GM12878 (cell line): ENCODE data around the gene SPATA19. TPM values are rescaled to one million over a fixed set of nuclear protein-coding genes. Genes with fewer than 3 reads are reported as not detected.

ENCODE experiments used
- ATAC-seq: fragments of 200-7000 bp; cut with Tn5 transposase; 3 replicates; pipeline ENCODE4 v1.9.1; 2020; ENCODE audit warnings: mild to moderate bottlenecking, moderate library complexity
- BruUV-seq: library from RNA; stranded (reverse); fragments of 400-500 nt; replicated peaks from 2 replicates; lab custom pipeline; 2021; lab: Mats Ljungman, UMichigan
- CTCF ChIA-PET: fragments of 300-600 bp; sonication (Branson Sonifier 250); formaldehyde crosslinking; extraction: SDS; loops from one replicate; lab custom pipeline; 2021; ENCODE audit warnings: inconsistent platforms; lab: Yijun Ruan, JAX
- POLR2A ChIA-PET: fragments of 350-600 bp; formaldehyde crosslinking; extraction: SDS; loops from one replicate; lab custom pipeline; 2021; ENCODE audit warnings: inconsistent platforms; lab: Charles Lee
- RAD21 ChIA-PET: fragments of 300-600 bp; sonication (Branson Sonifier 250); formaldehyde crosslinking; loops from one replicate; lab custom pipeline; 2023; ENCODE audit warnings: antibody characterized with exemption; ENCODE audit not compliant: unreplicated experiment; lab: Charles Lee
- SMC1A ChIA-PET: fragments of 300-600 bp; sonication (Branson Sonifier 250); formaldehyde crosslinking; loops from one replicate; lab custom pipeline; 2023; ENCODE audit not compliant: unreplicated experiment, uncharacterized antibody; lab: Charles Lee
- DNase-seq: peaks from one replicate; pipeline ENCODE4 v3.0.0-alpha.2; 2011; ENCODE audit warnings: low read depth, low spot score
- FAIRE-seq: peaks from 3 replicates; lab custom pipeline; 2011; peaks lifted over from hg19 to GRCh38; lab: Jason Lieb, UNC
- H2AFZ ChIP-seq: 2 replicates; pipeline ENCODE4 v1.6.0; 2011; ENCODE audit warnings: low read depth, low read length, control low read depth; ENCODE audit not compliant: control insufficient read depth
- H3K27ac ChIP-seq: 2 replicates; pipeline ENCODE4 v1.5.1; 2011; ENCODE audit warnings: control low read depth; ENCODE audit not compliant: control insufficient read depth, insufficient read depth
- H3K27me3 ChIP-seq, 2 experiments: replicated peaks in 1 of 2; 2 replicates each; pipeline versions ENCODE4 v1.6.0 to v1.6.1; 2011; ENCODE audit warnings: low read length in 1 of 2; ENCODE audit not compliant: control insufficient read depth in 2 of 2, insufficient read depth in 2 of 2
- H3K36me3 ChIP-seq, 2 experiments: 2 replicates each; pipeline ENCODE4 v1.5.1; 2011; ENCODE audit warnings: low read length in 1 of 2; ENCODE audit not compliant: control insufficient read depth in 2 of 2, insufficient read depth in 2 of 2
- H3K4me1 ChIP-seq: 2 replicates; pipeline ENCODE4 v1.6.1; 2011; ENCODE audit warnings: mild to moderate bottlenecking, low read length, moderate library complexity, mixed read lengths; ENCODE audit not compliant: control insufficient read depth, insufficient read depth
- H3K4me2 ChIP-seq: 2 replicates; pipeline ENCODE4 v1.6.0; 2011; ENCODE audit warnings: control low read depth; ENCODE audit not compliant: control insufficient read depth, insufficient read depth
- H3K4me3 ChIP-seq: fragments of 200-600 bp; sonication (generic); 2 replicates; pipeline ENCODE4 v1.5.1; 2016
- H3K79me2 ChIP-seq: 2 replicates; pipeline ENCODE4 v1.6.0; 2011; ENCODE audit warnings: low read length; ENCODE audit not compliant: control insufficient read depth, insufficient read depth
- H3K9ac ChIP-seq: 2 replicates; pipeline ENCODE4 v1.8.0; 2011; ENCODE audit warnings: low read length, control low read depth, mixed read lengths; ENCODE audit not compliant: control insufficient read depth, insufficient read depth
- H3K9me3 ChIP-seq: replicated peaks from 3 replicates; pipeline ENCODE4 v1.5.1; 2011; ENCODE audit warnings: mild to moderate bottlenecking, low read length; ENCODE audit not compliant: control insufficient read depth, insufficient read depth
- H4K20me1 ChIP-seq: 2 replicates; pipeline ENCODE4 v1.6.0; 2011; ENCODE audit not compliant: control insufficient read depth, insufficient read depth
- BHLHE40 ChIP-seq, 2 experiments: fragments of 450-650 bp in 1 of 2; IDR thresholded peaks; 2 replicates each; pipeline ENCODE4 v1.6.1; 2011 to 2017; ENCODE audit warnings: low read depth in 2 of 2, borderline replicate concordance in 1 of 2, improper control_type of control experiment in 1 of 2, low read length in 1 of 2, mild to moderate bottlenecking in 1 of 2
- CREB1 ChIP-seq: IDR thresholded peaks from 2 replicates; pipeline ENCODE4 v1.6.1; 2012; ENCODE audit warnings: low read depth, mild to moderate bottlenecking, inconsistent platforms
- EZH2 ChIP-seq: IDR thresholded peaks from 2 replicates; pipeline ENCODE4 v1.6.1; 2012; ENCODE audit warnings: low read depth, mild to moderate bottlenecking, control low read depth, inconsistent platforms, low read length, borderline replicate concordance; ENCODE audit not compliant: control insufficient read depth
- FOS ChIP-seq: IDR thresholded peaks from 3 replicates; pipeline ENCODE4 v1.6.1; 2011; ENCODE audit warnings: borderline replicate concordance; ENCODE audit not compliant: insufficient read length; ENCODE audit errors: extremely low read depth
- IRF3 ChIP-seq: fragments of 450-650 bp; IDR thresholded peaks from 2 replicates; pipeline ENCODE4 v1.6.1; 2014; ENCODE audit warnings: mild to moderate bottlenecking
- IRF5 ChIP-seq: fragments of 450-650 bp; IDR thresholded peaks from 2 replicates; pipeline ENCODE4 v1.6.1; 2017; ENCODE audit warnings: borderline replicate concordance
- KDM1A ChIP-seq: fragments of 200-600 bp; sonication (generic); IDR thresholded peaks from 2 replicates; pipeline ENCODE4 v1.6.1; 2016; ENCODE audit warnings: borderline replicate concordance
- MYC ChIP-seq: IDR thresholded peaks from 2 replicates; pipeline ENCODE4 v1.6.1; 2011; ENCODE audit warnings: mild to moderate bottlenecking, low read length, moderate library complexity, inconsistent platforms; ENCODE audit not compliant: insufficient read depth, insufficient replicate concordance, insufficient read length, severe bottlenecking
- PRDM15 ChIP-seq: fragments of 450-650 bp; formaldehyde crosslinking; IDR thresholded peaks from 2 replicates; pipeline ENCODE4 v1.4.0; 2020; ENCODE audit warnings: mild to moderate bottlenecking, moderate library complexity
- SP1 ChIP-seq: IDR thresholded peaks from one replicate; pipeline ENCODE4 v1.6.1; 2011; ENCODE audit warnings: low read depth, low read length
- TCF7 ChIP-seq: IDR thresholded peaks from 2 replicates; pipeline ENCODE4 v1.6.1; 2014; ENCODE audit warnings: antibody characterized with exemption, borderline replicate concordance
- USF2 ChIP-seq: IDR thresholded peaks from 2 replicates; pipeline ENCODE4 v1.6.1; 2011; ENCODE audit warnings: low read depth, low read length, improper control_type of control experiment, borderline replicate concordance
- YBX1 ChIP-seq: fragments of 450-650 bp; IDR thresholded peaks from 2 replicates; pipeline ENCODE4 v1.6.1; 2016; ENCODE audit warnings: antibody characterized with exemption
- ZNF384 ChIP-seq: IDR thresholded peaks from 2 replicates; pipeline ENCODE4 v1.6.1; 2012; ENCODE audit warnings: low read depth, mild to moderate bottlenecking, low read length, improper control_type of control experiment, borderline replicate concordance
- WGBS: methylation state at CpG from one replicate; pipeline ENCODE4 v1.1.6; 2016; ENCODE audit warnings: low lambda C conversion rate; ENCODE audit not compliant: insufficient replicate concordance, insufficient coverage; ENCODE audit errors: missing lambda C conversion rate; 5-methylcytosine and 5-hydroxymethylcytosine counted together
- in situ Hi-C: fragments of 300-500 bp; cut with MboI; formaldehyde crosslinking; loops from 9 replicates; pipeline ENCODE4 v1.14.3; 2018; ENCODE audit warnings: mixed read lengths
- intact Hi-C: fragments of 100-400 bp; cut with micrococcal nuclease; formaldehyde crosslinking; loops from one replicate; pipeline ENCODE4 v1.14.2; 2022; ENCODE audit not compliant: unreplicated experiment
- polyA plus RNA-seq, 11 experiments: library from polyadenylated mRNA; depleted of rRNA in 4 of 11; unstranded in 6 of 11; stranded (reverse) in 5 of 11; fragments of >200 nt; fragmentation: Nextera tagmentation in 4 of 11; fragmentation: Illumina TruSeq in 1 of 11; extraction: Ambion mirVana in 4 of 11; extraction: Trizol in 1 of 11; gene quantifications; 1 replicate in 1 of 11; 2 replicates in 10 of 11; pipeline versions ENCODE4 v1.2.1 to v1.2.3, GENCODE V29; 2011 to 2016; ENCODE audit warnings: inconsistent platforms in 2 of 11, missing spikeins in 2 of 11, low read depth in 1 of 11
- total RNA-seq, 4 experiments: library from RNA; depleted of rRNA in 3 of 4; stranded (reverse); fragments of >200 nt in 3 of 4; fragmentation: Illumina TruSeq in 1 of 4; extraction: Trizol in 1 of 4; gene quantifications; 2 replicates each; pipeline versions ENCODE4 v1.2.1 to v1.2.3, GENCODE V29; 2013 to 2021

The SPATA19 gene
- total and polyA plus RNA-seq, 10 of the 15 experiments (the other 5 are each of a cell fraction or from before 2014, with no cell fraction given) = not detected

DNA sequence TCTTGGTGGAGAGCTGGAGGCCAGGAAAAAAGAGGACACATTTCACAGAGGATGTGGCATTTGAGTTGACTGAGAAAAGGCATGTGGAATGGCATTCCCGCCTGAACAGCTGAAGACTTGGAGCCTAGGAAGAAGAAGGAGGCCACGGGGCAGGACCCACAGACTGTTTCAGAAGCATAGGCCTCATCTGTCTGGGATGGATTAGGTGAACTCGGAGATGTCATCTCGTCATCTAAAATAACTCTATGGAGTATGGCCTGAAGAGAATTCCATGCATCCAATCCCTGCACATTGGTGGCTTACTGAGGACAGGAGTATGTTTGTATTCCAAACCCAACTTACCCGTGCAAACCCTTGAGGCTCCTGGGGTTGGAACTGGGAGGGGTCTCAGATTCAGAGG is 16.4 kb downstream of the SPATA19 start (continued):
- TF ChIP-seq EZH2 = no peak
- TF ChIP-seq, all 136 proteins: peak for 0

GRCh38 chr11:133827556-133827955 is 17.8 kb downstream of the SPATA19 start:
- intact Hi-C loops = no loop called here
- H3K27me3 ChIP-seq = no peaks in the 10 kb centered on the region; a peak in 2 of 4 replicates
- H3K4me2 ChIP-seq = no peak overlapping the region
- POLR2A ChIA-PET = no interaction called here
- SMC1A ChIA-PET = no interaction called here
- DNase-seq (no peak), ATAC-seq (no peak), FAIRE-seq (no peak)
- H3K27ac ChIP-seq = no peak overlapping the region
- in situ Hi-C loops = loop anchor here (5.0 kb wide), 2 partner anchors 690 to 740 kb away; no protein-coding TSS in a partner anchor
- H2AFZ ChIP-seq = no peak overlapping the region
- RAD21 ChIA-PET = no interaction called here
- no peaks in the 10 kb centered on the region; the same call in 1 of the 2 replicates for H4K20me1 ChIP-seq
- no peak overlapping the region for H3K4me3 ChIP-seq
- no TSS peak for BruUV-seq
- H3K36me3 ChIP-seq = no peaks in the 10 kb centered on the region
- H3K9me3 ChIP-seq = no peaks in the 10 kb centered on the region
- no peaks in the 10 kb centered on the region for H3K79me2 ChIP-seq
- WGBS = 0% methylated on average over 3 of the region's 3 CpGs
- H3K9ac ChIP-seq = no peak overlapping the region
- TF ChIP-seq PRDM15 = no peak
- no peak for TF ChIP-seq TCF7
- no peak for TF ChIP-seq SP1
- TF ChIP-seq CREB1 = no peak
- no peak for TF ChIP-seq IRF3
- TF ChIP-seq EZH2 = no peak
- no peak for TF ChIP-seq MYC
- no peak for TF ChIP-seq IRF5
- no peak for TF ChIP-seq KDM1A
- TF ChIP-seq YBX1 = no peak
- no peak for TF ChIP-seq ZNF384
- TF ChIP-seq BHLHE40 (IDR thresholded peaks at IDR 0.05; ENCODE audit: borderline replicate concordance in 1 of 2, low read depth in 2 of 2, low read length in 1 of 2) = no peak
- TF ChIP-seq USF2 = no peak
- no peak for TF ChIP-seq FOS
- CTCF ChIA-PET = interaction anchor here (0.5 kb wide), 1 partner anchor 600 kb away, joined by 3 read pairs; no protein-coding TSS in a partner anchor
- H3K4me1 ChIP-seq = no peaks in the 10 kb centered on the region
